ENCODE results near the gene ITPKB.

ITPKB gene

GRCh38 chr1:226692051-226692792, 46.9 kb downstream of the ITPKB start:
- H3K4me3 ChIP-seq (ENCODE audit: low read depth, low read length), result no peak overlapping the region
- DNase-seq (ENCODE audit: low read depth), result no peak

GRCh38 chr1:226691247-226691646, 47.8 kb downstream of the ITPKB start:
- no peak overlapping the region for H3K4me3 ChIP-seq (ENCODE audit: low read depth, low read length)
- DNase-seq (ENCODE audit: low read depth), result no peak

GRCh38 chr1:226690460-226690982, 48.6 kb downstream of the ITPKB start:
- no peak for DNase-seq (ENCODE audit: low read depth)
- no peak overlapping the region for H3K4me3 ChIP-seq (ENCODE audit: low read depth, low read length)

GRCh38 chr1:226688808-226689207, 50.3 kb downstream of the ITPKB start:
- DNase-seq (ENCODE audit: low read depth), result no peak
- H3K4me3 ChIP-seq (ENCODE audit: low read depth, low read length), result no peak overlapping the region

- no peak for DNase-seq (ENCODE audit: low read depth)
Measured at GRCh38 chr1:226688056-226688748, 50.9 kb downstream of the ITPKB start.

GRCh38 chr1:226687426-226687825, 51.7 kb downstream of the ITPKB start:
- no peak for DNase-seq (ENCODE audit: low read depth)
- no peak overlapping the region for H3K4me3 ChIP-seq (ENCODE audit: low read depth, low read length)

More at GRCh38 chr1:226688056-226688748, 50.9 kb downstream of the ITPKB start:
- H3K4me3 ChIP-seq (ENCODE audit: low read depth, low read length), result no peak overlapping the region

GRCh38 chr1:226686440-226687425, 52.3 kb downstream of the ITPKB start:
- no peak for DNase-seq (ENCODE audit: low read depth)
- H3K4me3 ChIP-seq (ENCODE audit: low read depth, low read length), result no peak overlapping the region

GRCh38 chr1:226685196-226685820, 53.8 kb downstream of the ITPKB start:
- H3K4me3 ChIP-seq (ENCODE audit: low read depth, low read length), result no peak overlapping the region
- no peak for DNase-seq (ENCODE audit: low read depth)

GRCh38 chr1:226684026-226684425, 55.1 kb downstream of the ITPKB start:
- no peak for DNase-seq (ENCODE audit: low read depth)
- no peak overlapping the region for H3K4me3 ChIP-seq (ENCODE audit: low read depth, low read length)

- no peak overlapping the region for H3K4me3 ChIP-seq (ENCODE audit: low read depth, low read length)
- no peak for DNase-seq (ENCODE audit: low read depth)
Measured at GRCh38 chr1:226682871-226683814, 55.9 kb downstream of the ITPKB start.

GRCh38 chr1:226681652-226682493, 57.2 kb downstream of the ITPKB start:
- DNase-seq (ENCODE audit: low read depth), result no peak
- H3K4me3 ChIP-seq (ENCODE audit: low read depth, low read length), result no peak overlapping the region

GRCh38 chr1:226680653-226681052, 58.4 kb downstream of the ITPKB start:
- no peak for DNase-seq (ENCODE audit: low read depth)
- no peak overlapping the region for H3K4me3 ChIP-seq (ENCODE audit: low read depth, low read length)

- H3K4me3 ChIP-seq (ENCODE audit: low read depth, low read length), result peak overlapping the region; percentile 47
- DNase-seq (ENCODE audit: low read depth), result no peak
Measured at GRCh38 chr1:226679853-226680516, 59.1 kb downstream of the ITPKB start.

- no peak overlapping the region for H3K4me3 ChIP-seq (ENCODE audit: low read depth, low read length)
- DNase-seq (ENCODE audit: low read depth), result no peak
Measured at GRCh38 chr1:226679262-226679661, 59.8 kb downstream of the ITPKB start.

GRCh38 chr1:226678701-226679100, 60.4 kb downstream of the ITPKB start:
- no peak overlapping the region for H3K4me3 ChIP-seq (ENCODE audit: low read depth, low read length)
- DNase-seq (ENCODE audit: low read depth), result no peak

GRCh38 chr1:226678251-226678650, 60.8 kb downstream of the ITPKB start:
- DNase-seq (ENCODE audit: low read depth), result no peak
- H3K4me3 ChIP-seq (ENCODE audit: low read depth, low read length), result no peak overlapping the region
